ENCODE results near the gene ZNF83. TPM values are rescaled to one million over a fixed set of nuclear protein-coding genes. Genes with fewer than 3 reads are reported as not detected.

ZNF83 gene
- total RNA-seq, 2 donors from 2014 or later, result 16.6 to 24.4 TPM

DNA sequence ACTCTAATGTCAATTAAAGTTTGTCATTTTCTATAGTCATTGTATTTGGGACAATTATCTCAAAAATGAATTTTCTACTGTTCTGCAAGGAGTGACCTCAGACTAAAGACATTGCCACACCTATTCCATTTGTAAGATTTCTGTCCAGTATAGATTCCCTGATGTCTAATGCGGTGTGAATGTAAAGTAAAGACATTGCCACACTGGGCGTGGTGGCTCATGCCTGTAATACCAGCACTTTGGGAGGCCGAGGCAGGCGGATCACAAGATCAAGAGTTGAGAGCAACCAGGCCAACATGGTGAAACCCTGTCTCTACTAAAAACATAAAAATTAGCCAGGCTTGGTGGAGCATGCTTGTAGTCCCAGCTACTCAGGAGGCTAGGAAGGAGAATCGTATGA is 13.8 kb upstream of the ZNF83 start:
- TF ChIP-seq, protein P1, sequence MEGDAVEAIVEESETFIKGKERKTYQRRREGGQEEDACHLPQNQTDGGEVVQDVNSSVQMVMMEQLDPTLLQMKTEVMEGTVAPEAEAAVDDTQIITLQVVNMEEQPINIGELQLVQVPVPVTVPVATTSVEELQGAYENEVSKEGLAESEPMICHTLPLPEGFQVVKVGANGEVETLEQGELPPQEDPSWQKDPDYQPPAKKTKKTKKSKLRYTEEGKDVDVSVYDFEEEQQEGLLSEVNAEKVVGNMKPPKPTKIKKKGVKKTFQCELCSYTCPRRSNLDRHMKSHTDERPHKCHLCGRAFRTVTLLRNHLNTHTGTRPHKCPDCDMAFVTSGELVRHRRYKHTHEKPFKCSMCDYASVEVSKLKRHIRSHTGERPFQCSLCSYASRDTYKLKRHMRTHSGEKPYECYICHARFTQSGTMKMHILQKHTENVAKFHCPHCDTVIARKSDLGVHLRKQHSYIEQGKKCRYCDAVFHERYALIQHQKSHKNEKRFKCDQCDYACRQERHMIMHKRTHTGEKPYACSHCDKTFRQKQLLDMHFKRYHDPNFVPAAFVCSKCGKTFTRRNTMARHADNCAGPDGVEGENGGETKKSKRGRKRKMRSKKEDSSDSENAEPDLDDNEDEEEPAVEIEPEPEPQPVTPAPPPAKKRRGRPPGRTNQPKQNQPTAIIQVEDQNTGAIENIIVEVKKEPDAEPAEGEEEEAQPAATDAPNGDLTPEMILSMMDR (IDR thresholded peaks at IDR 0.05), result no peak
- peaks cover 0 to 7% of the 10 kb centered on the region in 2 donors for H3K9me3 ChIP-seq
- H3K27me3 ChIP-seq, result no peaks in the 10 kb centered on the region
- H3K27ac ChIP-seq, result no peak overlapping the region
- DNase-seq (ENCODE audit: low spot score), result no peak
- no peaks in the 10 kb centered on the region for H3K4me1 ChIP-seq
- peaks cover 30% of the 10 kb centered on the region for H3K36me3 ChIP-seq
- H3K4me3 ChIP-seq, result no peak overlapping the region

DNA sequence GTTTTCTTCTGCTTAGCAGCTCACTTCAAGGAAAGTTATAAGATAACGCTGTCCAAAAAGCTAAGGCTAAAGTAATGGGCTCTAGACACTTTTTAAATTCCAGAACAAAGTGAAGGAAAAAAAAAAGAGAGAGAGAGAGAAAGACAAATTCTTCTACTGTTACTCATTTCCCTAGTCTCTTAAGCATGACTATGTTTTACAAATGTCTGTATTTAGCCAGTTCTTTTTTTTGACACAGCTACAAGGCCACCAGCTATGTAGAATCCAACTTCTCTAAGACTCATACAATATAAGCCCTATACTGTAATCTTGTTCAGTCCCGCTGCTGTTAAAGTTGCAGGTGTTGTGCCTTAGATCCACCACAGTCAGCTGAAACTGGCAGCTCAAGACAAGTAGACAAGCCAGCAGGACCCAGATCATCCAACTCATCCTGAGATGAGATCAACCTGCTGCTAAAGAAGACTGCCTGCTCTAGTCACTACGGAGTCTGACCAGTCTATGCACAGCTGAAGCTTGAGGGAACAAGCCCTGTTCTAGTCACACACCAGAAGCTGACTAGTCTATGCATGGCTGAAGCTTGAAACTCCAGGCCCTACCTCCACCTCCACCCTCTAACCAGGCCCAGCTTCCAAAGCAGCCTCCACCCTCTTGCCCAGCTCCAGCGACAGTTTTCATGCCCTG is 10.3 kb upstream of the ZNF83 start:
- DNase-seq (ENCODE audit: low spot score), result no peak
- no peaks in the 10 kb centered on the region for H3K27me3 ChIP-seq
- H3K36me3 ChIP-seq, result peaks cover 14% of the 10 kb centered on the region
- H3K9me3 ChIP-seq, result peaks cover 0 to 16% of the 10 kb centered on the region in 2 donors
- H3K27ac ChIP-seq, result no peak overlapping the region
- TF ChIP-seq, protein P1 (IDR thresholded peaks at IDR 0.05), result no peak
- no peak overlapping the region for H3K4me3 ChIP-seq
- H3K4me1 ChIP-seq, result no peaks in the 10 kb centered on the region

DNA sequence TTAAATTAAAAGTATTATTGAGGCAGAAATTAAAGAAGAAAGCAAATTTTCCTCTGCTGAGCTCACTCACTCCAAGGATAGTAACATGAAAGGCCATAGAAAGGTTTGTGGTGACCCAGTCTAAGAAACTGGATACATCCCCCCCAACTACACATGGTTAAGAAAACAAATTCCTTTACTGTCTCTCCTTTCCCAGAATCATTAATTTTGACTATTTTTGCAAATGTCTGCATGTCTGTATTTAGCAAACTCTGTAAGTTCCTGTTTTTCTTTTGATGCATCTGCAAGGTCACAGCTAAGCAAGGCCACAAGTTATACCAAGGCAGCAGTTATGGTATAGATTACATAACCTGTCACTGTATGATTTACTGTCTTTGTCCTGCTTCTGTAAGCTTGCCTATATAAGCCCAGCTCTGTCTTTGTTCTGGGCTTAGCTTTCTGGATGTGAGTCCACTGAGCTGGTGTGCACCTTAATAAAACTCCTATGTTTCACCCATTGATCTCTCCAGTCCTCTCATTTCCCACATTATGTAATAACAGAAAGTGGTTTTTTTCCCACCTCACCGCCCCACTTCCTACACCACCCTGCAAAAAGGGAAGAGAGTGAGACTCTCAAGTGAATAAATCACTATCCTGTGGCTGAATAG is 8.5 kb upstream of the ZNF83 start:
- H3K4me1 ChIP-seq, result no peaks in the 10 kb centered on the region
- H3K36me3 ChIP-seq, result no peaks in the 10 kb centered on the region
- H3K4me3 ChIP-seq, result no peak overlapping the region
- TF ChIP-seq, protein P1 (IDR thresholded peaks at IDR 0.05), result no peak
- no peak for DNase-seq (ENCODE audit: low spot score)
- H3K27me3 ChIP-seq, result no peaks in the 10 kb centered on the region
- H3K9me3 ChIP-seq, result peaks cover 0 to 16% of the 10 kb centered on the region in 2 donors
- no peak overlapping the region for H3K27ac ChIP-seq

DNA sequence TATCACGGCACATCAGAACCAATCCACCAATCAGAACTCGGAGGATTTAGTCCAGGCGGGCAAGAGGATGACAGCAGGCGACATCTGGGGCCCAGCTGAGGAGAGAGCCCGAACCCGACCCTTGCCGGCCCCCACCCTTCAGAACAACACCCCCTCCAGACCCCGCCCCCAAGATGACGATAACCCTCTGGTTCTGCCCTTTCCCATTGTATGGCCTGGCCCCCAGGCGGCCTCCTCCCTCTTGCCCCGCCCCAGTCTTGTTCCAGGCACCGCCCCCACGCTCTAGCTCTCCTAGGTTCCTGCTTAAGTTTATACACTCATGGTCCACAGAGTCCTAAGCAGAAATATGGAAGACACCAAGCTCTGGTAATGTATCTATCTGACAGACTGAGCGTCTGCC is 2.8 kb upstream of the ZNF83 start:
- DNase-seq (ENCODE audit: low spot score), result no peak
- Histone ChIP-seq H3K27me3 (no peaks in the 10 kb centered on the region), H3K4me3 (no peak overlapping the region), H3K9me3 (no peaks in the 10 kb centered on the region), H3K27ac (no peak overlapping the region), H3K4me1 (peaks cover 0 to 16% of the 10 kb centered on the region in 2 donors), H3K36me3 (no peaks in the 10 kb centered on the region)
- TF ChIP-seq, protein P1 (IDR thresholded peaks at IDR 0.05), result no peak

DNA sequence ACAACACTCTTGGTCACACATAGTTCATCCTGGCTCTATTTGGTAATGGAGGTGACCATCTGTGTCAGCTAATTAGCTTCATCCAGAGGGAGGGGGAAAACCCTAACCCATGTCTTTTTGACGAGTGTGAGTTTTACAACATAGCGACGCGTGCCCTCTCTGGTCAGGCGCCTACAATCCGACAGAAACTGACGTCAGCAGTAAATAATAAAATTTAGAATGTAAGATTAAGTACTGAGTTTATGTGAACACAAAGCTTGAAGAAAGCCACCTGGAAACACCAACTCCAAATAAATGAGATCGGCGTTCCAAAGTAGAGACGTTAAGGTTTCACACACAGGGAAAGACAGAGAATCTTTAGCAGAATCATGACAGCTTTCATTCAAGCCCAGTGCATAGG is 1.8 kb upstream of the ZNF83 start:
- peaks cover 0 to 16% of the 10 kb centered on the region in 2 donors for H3K4me1 ChIP-seq
- TF ChIP-seq, protein P1 (IDR thresholded peaks at IDR 0.05), result no peak
- H3K27me3 ChIP-seq, result no peaks in the 10 kb centered on the region

More for the DNA sequence above, 1.8 kb upstream of the ZNF83 start:
- no peak overlapping the region for H3K27ac ChIP-seq
- no peak for DNase-seq (ENCODE audit: low spot score)
- no peaks in the 10 kb centered on the region for H3K36me3 ChIP-seq
- H3K9me3 ChIP-seq, result no peaks in the 10 kb centered on the region
- no peak overlapping the region for H3K4me3 ChIP-seq

Data from right atrium auricular region (tissue), 2 donors.